HG02571 (cell line): ENCODE measurements around the gene KCNJ5.

Experiments used
- ATAC-seq: cut with Tn5 transposase; IDR thresholded peaks from one replicate; pipeline ENCODE4 v1.9.1; 2021; ENCODE audit warnings: mild to moderate bottlenecking, moderate library complexity; ENCODE audit not compliant: unreplicated experiment

The KCNJ5 gene

GRCh38 chr11:128868841-128869671 is 22.1 kb upstream of the KCNJ5 start:
- no peak for ATAC-seq

- no peak for ATAC-seq
These were observed 20.0 kb upstream of the KCNJ5 start for GRCh38 chr11:128871168-128871610.

GRCh38 chr11:128872094-128872493 is 19.1 kb upstream of the KCNJ5 start:
- ATAC-seq = no peak

DNA sequence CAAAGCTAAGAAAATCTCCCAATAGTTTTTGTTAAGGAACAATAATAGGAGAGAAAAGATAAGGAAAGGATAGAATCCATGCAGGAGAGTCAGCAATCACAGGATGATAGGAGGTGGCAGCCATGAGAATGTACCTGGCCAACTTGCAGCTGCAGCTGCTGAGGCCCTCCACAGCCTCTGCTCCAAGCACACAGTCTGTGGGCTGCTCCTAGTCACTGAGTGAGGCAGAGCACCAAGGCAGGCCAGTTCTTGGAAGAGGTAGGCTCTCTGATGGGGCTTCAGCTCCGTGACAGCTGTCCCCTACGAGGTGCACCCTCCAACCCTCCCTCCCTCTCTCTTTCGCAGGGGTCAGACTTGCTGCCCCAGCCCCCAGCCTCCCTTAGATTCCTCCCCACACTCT is 18.6 kb upstream of the KCNJ5 start:
- ATAC-seq = no peak

DNA sequence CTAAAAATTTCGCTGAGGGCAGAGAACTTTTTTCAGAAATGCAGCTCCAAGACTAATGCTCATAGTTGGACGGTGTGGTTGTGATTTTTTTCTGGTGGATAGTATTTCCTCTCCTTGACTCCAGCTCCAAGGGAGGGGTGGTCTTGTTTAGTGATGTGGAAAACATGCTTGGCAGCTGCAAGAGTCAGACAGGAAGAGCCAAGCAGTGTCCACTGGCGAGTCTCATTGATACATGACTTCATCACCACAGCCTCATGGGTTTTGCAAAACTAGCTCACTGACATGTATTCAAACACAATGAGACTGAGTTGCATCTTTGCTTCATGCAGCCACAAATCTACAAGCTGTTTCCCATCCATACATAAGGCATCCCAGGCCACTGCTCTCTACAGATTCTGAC is 16.7 kb upstream of the KCNJ5 start:
- no peak for ATAC-seq

GRCh38 chr11:128876133-128876650 is 15.0 kb upstream of the KCNJ5 start:
- no peak for ATAC-seq

DNA sequence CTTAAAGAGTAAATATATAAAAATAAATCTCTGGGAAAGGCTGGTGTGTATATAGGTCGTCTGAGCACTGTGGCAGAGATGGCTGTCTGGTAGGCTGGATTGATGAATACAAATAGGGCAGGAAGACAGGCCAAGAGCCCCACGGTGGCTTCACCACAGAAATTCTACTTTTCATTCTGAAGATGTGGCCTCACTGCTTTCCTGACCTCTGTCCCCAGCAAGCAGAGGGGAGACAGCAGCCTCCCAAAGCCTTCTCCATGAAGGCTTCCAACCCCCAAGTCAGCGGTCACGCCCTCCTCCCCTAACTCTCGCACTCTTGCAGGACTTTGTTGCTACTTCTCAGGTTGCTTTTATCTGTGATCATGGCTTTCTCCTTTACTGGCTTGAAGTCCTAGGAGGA is 13.4 kb upstream of the KCNJ5 start:
- no peak for ATAC-seq

DNA sequence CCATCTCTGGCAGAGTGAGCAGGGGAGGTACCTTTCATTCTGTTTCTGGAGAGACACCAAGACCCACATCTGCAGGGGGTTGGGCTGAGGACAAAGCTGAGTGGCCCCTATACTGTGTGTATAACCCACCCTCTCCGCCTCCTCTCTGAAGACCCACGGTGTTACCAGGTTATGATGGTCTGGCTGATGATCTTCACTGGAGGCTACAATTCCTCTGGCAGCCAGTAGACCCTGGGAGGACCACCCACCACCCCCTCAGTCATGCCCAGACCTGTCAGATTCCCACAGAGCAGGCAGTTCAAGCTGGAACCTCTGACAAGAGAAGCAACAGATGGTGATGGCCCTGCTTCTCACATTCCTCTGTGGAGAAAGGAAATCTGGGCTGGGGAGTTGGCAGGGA is 12.7 kb upstream of the KCNJ5 start:
- no peak for ATAC-seq

DNA sequence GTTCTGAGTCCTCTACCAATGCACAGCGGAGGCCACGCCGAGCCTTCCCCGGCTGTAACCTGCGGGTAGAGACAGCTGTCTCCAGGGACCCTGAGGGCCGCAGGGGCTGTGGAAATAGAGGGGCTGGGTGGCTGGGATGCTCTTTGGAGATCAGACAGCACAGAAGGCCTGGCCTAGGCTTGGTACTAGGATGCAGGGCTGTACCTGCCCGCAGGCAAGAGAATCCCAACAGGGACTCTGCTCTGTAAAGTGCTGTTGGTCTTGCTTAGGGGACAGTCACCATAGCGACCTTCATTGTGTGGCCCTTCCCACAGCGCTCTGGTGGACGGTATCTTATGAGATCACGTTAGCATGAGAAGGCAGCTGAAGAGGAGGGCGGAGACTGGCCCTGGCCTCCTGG is 11.3 kb upstream of the KCNJ5 start:
- no peak for ATAC-seq

DNA sequence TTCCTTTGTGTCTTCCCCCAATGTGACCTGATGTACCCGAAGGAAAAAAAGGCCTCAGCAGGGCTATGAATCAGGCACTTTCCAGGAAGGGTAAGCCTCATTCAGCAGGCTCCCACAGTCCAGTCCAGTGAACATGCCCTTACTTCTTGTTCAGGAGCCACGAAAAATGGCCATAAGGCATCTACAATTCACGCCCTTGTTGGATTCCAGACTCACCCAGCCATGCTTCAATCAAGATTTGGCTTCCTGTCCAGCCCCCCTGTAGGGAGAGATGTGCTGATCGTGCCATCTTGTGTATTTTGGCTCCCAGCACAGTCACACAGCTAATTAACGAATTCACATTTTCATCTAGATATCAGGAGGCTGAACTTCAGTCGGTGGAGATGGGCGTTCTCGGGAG is 9.9 kb upstream of the KCNJ5 start:
- ATAC-seq = no peak

GRCh38 chr11:128882451-128882850 is 8.7 kb upstream of the KCNJ5 start:
- ATAC-seq = no peak

DNA sequence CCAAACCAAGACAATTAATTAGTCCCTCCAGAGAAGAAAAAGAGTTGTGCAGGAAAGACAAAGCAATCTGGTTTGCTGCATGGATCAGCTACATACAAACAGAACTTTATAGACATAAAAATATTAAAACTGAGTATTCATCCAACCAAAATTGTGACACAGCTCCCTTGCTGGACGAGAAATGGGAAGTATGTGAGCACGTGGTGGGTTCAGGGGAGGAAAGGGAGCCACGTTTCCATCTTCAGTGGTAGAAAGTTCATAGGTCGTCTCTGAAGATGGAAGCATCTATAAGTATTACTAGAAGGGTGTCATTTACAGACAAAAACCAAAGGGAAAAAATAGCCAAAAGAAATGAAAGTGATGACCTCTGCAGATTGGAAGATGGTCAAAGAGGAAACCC is 7.1 kb upstream of the KCNJ5 start:
- no peak for ATAC-seq

- ATAC-seq = peak; percentile 89
These were observed 6.3 kb upstream of the KCNJ5 start for GRCh38 chr11:128884703-128885338.

- ATAC-seq = no peak
These were observed 4.6 kb upstream of the KCNJ5 start for GRCh38 chr11:128886406-128887124.

- no peak for ATAC-seq
These were observed 2.8 kb upstream of the KCNJ5 start for GRCh38 chr11:128888034-128888985.

DNA sequence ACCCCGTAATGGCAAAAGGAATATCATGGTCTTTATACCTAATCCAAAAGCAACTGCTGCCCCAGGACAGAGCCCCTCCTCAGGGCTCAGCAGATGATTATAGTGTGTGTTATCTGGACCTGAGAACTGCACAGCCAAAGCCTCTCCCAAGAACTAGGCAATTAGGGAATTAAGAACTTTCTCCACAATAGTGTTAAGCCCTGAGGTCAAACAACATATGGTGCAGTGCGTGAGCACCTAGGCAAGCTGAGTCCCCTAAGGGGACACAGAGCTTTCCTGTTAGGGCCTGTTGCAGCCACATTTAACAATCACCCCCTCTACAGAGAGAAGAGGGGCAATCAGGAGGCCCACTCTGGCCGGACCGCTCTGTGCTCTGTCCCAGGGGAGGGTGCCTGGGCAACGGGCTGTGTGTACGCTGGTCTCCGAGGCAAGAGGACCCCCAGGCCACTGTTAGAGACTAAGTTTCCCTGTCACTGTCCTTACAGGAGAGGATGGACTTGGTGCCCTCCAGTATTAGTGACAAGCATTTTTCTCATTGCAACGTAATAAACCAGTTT is 1.4 kb upstream of the KCNJ5 start:
- no peak for ATAC-seq

DNA sequence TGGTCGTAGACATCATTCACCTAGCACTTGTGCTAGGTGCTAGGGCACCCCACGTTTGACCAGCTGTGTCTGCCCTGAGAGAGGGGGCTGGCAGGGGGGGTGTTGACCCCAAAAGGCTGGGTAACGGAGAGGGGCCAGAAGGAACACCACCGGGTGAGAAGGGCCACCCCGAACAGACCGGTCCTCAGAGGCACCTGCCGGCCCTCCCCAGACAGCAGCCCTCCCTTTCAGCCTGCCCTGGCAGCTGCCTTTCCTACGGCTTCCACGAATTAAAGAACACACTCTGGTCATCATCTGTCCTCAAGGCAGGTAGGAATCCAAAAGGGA is 977 bp upstream of the KCNJ5 start:
- ATAC-seq = no peak

DNA sequence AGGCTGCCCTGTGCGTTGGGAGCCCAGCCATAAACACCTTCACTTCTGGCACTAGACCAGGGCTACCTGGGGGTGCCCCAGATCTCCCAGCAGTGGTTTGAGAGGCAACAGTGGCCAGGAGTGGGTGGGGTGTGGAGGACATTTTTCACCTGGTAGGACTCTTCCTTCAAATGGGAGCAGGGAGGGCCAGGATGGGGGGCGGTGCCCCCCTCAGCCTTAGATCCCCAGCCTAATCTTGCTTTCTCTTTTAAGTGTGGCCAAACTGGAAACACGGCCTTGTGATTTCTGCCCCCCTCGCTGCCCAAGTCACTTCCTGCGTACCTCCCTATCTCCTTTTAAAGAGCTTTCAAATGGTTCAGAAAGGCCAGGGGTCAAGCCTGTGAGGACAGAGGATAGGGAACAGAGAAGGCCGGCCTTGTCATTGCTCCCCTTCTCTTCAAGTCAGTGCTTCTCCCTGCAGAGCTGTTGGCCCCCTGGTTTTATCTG is 800 bp downstream of the KCNJ5 start:
- no peak for ATAC-seq

DNA sequence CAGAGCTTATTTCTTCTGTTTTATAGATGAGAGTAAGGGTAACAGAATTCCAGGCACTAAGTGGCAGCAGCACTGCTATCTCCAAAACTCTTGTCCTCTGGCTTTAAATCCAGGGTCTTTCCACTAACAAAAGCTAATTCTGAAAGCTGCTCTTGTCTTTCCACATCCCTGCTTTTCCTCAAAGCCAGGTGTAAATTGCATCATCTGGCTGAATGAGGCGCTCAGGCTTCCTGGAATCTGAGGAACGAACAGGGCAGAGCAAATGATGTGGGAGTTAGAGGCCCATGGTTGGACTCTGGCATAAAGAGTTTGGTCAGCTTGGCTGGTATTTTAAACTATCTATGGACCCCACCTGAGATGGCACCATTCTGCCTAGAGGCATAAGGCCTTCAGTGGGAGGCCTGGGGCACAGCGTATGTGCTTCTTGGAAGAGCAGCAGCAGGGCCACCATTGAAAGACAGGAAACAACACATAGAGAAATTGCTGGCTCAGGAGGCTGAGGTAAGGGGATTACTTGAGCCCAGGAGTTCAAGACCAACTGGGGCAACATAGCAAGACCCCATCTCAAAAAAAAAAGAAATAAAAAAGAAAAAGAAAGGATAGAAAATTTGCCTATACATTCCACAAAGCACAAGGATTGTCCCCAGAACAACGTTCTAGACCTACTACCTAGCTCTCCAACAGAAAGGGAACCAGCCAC is 1.9 kb downstream of the KCNJ5 start:
- ATAC-seq = no peak
